ENCODE measurements around the gene LILRB2. TPM values are rescaled to one million over a fixed set of nuclear protein-coding genes. Genes with fewer than 3 reads are reported as not detected.

LILRB2 gene
- total and polyA plus RNA-seq, 2 donors (not counting 3 experiments of a cell fraction or from before 2014, with no cell fraction given): not detected

Small RNAs within 50 kb of the gene (microRNA-seq; reads per million reads assigned to microRNA genes)
- gene MIR4752 (ENCODE audit: borderline number of aligned reads, borderline replicate concordance): not detected

Small RNAs within 50 kb of the gene (small RNA-seq; reads per million reads assigned to genes)
- gene AC245884.12 (ENCODE audit: insufficient read depth, insufficient read length, low read depth, low replicate concordance): not detected
- gene MIR4752 (ENCODE audit: insufficient read depth, insufficient read length, low read depth, low replicate concordance): not detected
- gene RNU6-1307P (ENCODE audit: insufficient read depth, insufficient read length, low read depth, low replicate concordance): not detected

Other genes starting within 250 kb of the LILRB2 start
- gene VSTM1, start 217.2 kb downstream of the LILRB2 start, total RNA-seq: not detected in 2 replicates
- not detected in 2 replicates for gene VSTM1, start 217.2 kb downstream of the LILRB2 start, polyA plus RNA-seq
- not detected in 2 replicates for gene TARM1, start 199.7 kb downstream of the LILRB2 start, total RNA-seq
- not detected in 2 replicates for gene TARM1, start 199.7 kb downstream of the LILRB2 start, polyA plus RNA-seq
- not detected in 2 replicates for gene OSCAR, start 180.3 kb downstream of the LILRB2 start, total RNA-seq
- 0.08 and 0.10 TPM in 2 replicates for gene OSCAR, start 180.3 kb downstream of the LILRB2 start, polyA plus RNA-seq
- 119 and 132 TPM in 2 replicates for gene NDUFA3, start 178.3 kb downstream of the LILRB2 start, total RNA-seq
- 95.5 and 107 TPM in 2 replicates for gene NDUFA3, start 178.3 kb downstream of the LILRB2 start, polyA plus RNA-seq
- 32.1 and 36.2 TPM in 2 replicates for gene TFPT, start 165.5 kb downstream of the LILRB2 start, total RNA-seq
- gene TFPT, start 165.5 kb downstream of the LILRB2 start, polyA plus RNA-seq: 28.3 and 29.3 TPM in 2 replicates
- 99.1 and 101 TPM in 2 replicates for gene PRPF31, start 165.4 kb downstream of the LILRB2 start, total RNA-seq
- 70.8 and 76.2 TPM in 2 replicates for gene PRPF31, start 165.4 kb downstream of the LILRB2 start, polyA plus RNA-seq
- 62.4 and 74.7 TPM in 2 replicates for gene CNOT3, start 143.3 kb downstream of the LILRB2 start, total RNA-seq
- gene CNOT3, start 143.3 kb downstream of the LILRB2 start, polyA plus RNA-seq: 16.4 and 20.4 TPM in 2 replicates
- gene LENG1, start 121.4 kb downstream of the LILRB2 start, total RNA-seq: 5.0 and 6.9 TPM in 2 replicates
- gene LENG1, start 121.4 kb downstream of the LILRB2 start, polyA plus RNA-seq: 2.1 and 3.0 TPM in 2 replicates
- gene TMC4, start 108.0 kb downstream of the LILRB2 start, total RNA-seq: 0.71 and 0.74 TPM in 2 replicates
- gene TMC4, start 108.0 kb downstream of the LILRB2 start, polyA plus RNA-seq: 1.7 and 2.4 TPM in 2 replicates
- gene MBOAT7, start 91.5 kb downstream of the LILRB2 start, total RNA-seq: 175 and 218 TPM in 2 replicates
- 204 and 256 TPM in 2 replicates for gene MBOAT7, start 91.5 kb downstream of the LILRB2 start, polyA plus RNA-seq
- gene TSEN34, start 89.8 kb downstream of the LILRB2 start, total RNA-seq: 37.4 and 40.7 TPM in 2 replicates
- gene TSEN34, start 89.8 kb downstream of the LILRB2 start, polyA plus RNA-seq: 81.9 and 107 TPM in 2 replicates
- gene RPS9, start 80.3 kb downstream of the LILRB2 start, total RNA-seq: 1,192 and 1,260 TPM in 2 replicates
- gene RPS9, start 80.3 kb downstream of the LILRB2 start, polyA plus RNA-seq: 3,343 and 4,230 TPM in 2 replicates
- gene LILRB3, start 58.1 kb downstream of the LILRB2 start, total RNA-seq: not detected in 2 replicates
- gene LILRB3, start 58.1 kb downstream of the LILRB2 start, polyA plus RNA-seq: not detected in 2 replicates
- not detected in 2 replicates for gene LILRA6, start 38.3 kb downstream of the LILRB2 start, total RNA-seq
- 0.05 TPM in 1 of 2 replicates, not detected in the other for gene LILRA6, start 38.3 kb downstream of the LILRB2 start, polyA plus RNA-seq
- not detected in 2 replicates for gene LILRB5, start 23.8 kb downstream of the LILRB2 start, total RNA-seq
- gene LILRB5, start 23.8 kb downstream of the LILRB2 start, polyA plus RNA-seq: not detected in 2 replicates
- gene LILRA5, start 32.1 kb upstream of the LILRB2 start, total RNA-seq: not detected in 2 replicates
- gene LILRA5, start 32.1 kb upstream of the LILRB2 start, polyA plus RNA-seq: not detected in 2 replicates
- gene LILRA4, start 58.1 kb upstream of the LILRB2 start, total RNA-seq: not detected in 2 replicates
- gene LILRA4, start 58.1 kb upstream of the LILRB2 start, polyA plus RNA-seq: not detected in 2 replicates
- not detected in 2 replicates for gene LAIR1, start 83.8 kb upstream of the LILRB2 start, total RNA-seq
- gene LAIR1, start 83.8 kb upstream of the LILRB2 start, polyA plus RNA-seq: not detected in 2 replicates
- gene TTYH1, start 134.4 kb upstream of the LILRB2 start, total RNA-seq: not detected in 2 replicates
- gene TTYH1, start 134.4 kb upstream of the LILRB2 start, polyA plus RNA-seq: not detected in 2 replicates
- 213 and 218 TPM in 2 replicates for gene LENG8, start 168.1 kb upstream of the LILRB2 start, total RNA-seq
- gene LENG8, start 168.1 kb upstream of the LILRB2 start, polyA plus RNA-seq: 130 and 134 TPM in 2 replicates
- 2.8 and 3.2 TPM in 2 replicates for gene LENG9, start 182.7 kb upstream of the LILRB2 start, total RNA-seq
- 0.97 and 1.5 TPM in 2 replicates for gene LENG9, start 182.7 kb upstream of the LILRB2 start, polyA plus RNA-seq
- 73.8 and 85.5 TPM in 2 replicates for gene CDC42EP5, start 192.2 kb upstream of the LILRB2 start, total RNA-seq
- 37.3 and 48.3 TPM in 2 replicates for gene CDC42EP5, start 192.2 kb upstream of the LILRB2 start, polyA plus RNA-seq
- gene LAIR2, start 221.7 kb upstream of the LILRB2 start, total RNA-seq: not detected in 2 replicates
- gene LAIR2, start 221.7 kb upstream of the LILRB2 start, polyA plus RNA-seq: not detected in 2 replicates

All from endothelial cell of umbilical vein (primary cell).